GM10266 (cell line): Measurements from ENCODE around the gene WRNIP1.

ENCODE experiments used
- DNase-seq: peaks from one replicate; pipeline ENCODE4 v3.0.0; 2012; ENCODE audit errors: extremely low spot score
- TF ChIP-seq, protein P1 (sequence below): IDR thresholded peaks from 2 replicates; pipeline ENCODE4 v1.5.1; 2012; ENCODE audit warnings: mild to moderate bottlenecking, low read depth; ENCODE audit not compliant: control insufficient read depth, insufficient read depth; ENCODE audit errors: missing control alignments

The WRNIP1 gene

DNA sequence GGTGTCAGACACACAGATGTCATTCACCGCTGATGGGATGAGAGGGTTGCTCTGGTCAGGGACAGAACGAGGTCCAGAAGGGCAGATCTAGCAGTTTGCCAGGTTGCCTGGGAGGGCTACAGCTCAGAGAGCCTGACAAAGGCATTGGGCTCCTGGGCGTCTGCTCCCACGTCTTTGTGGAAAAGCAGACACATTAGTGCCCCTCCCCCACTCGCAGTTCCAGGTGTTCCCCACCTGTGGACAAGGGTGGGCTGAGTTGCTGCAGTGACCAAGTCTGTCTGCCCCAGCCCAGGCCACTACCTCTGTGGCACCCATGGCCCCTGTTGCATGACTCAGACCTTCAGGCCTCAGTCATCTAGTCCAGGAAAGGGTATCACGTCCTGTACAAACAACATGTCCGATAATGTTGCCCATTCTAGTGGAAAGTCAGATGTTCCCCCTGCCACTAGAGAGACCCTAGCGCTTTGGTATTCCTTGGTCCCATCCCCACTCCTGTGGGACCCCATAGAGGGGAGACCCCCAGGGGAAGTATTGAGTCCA lies 37.4 kb downstream of the WRNIP1 start:
- no peak for DNase-seq

GRCh38 chr6:2803731-2804429 lies 38.7 kb downstream of the WRNIP1 start:
- no peak for DNase-seq
- TF ChIP-seq, protein P1, sequence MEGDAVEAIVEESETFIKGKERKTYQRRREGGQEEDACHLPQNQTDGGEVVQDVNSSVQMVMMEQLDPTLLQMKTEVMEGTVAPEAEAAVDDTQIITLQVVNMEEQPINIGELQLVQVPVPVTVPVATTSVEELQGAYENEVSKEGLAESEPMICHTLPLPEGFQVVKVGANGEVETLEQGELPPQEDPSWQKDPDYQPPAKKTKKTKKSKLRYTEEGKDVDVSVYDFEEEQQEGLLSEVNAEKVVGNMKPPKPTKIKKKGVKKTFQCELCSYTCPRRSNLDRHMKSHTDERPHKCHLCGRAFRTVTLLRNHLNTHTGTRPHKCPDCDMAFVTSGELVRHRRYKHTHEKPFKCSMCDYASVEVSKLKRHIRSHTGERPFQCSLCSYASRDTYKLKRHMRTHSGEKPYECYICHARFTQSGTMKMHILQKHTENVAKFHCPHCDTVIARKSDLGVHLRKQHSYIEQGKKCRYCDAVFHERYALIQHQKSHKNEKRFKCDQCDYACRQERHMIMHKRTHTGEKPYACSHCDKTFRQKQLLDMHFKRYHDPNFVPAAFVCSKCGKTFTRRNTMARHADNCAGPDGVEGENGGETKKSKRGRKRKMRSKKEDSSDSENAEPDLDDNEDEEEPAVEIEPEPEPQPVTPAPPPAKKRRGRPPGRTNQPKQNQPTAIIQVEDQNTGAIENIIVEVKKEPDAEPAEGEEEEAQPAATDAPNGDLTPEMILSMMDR: no peak

More for the DNA sequence above, 37.4 kb downstream of the WRNIP1 start:
- TF ChIP-seq, protein P1: no peak

DNA sequence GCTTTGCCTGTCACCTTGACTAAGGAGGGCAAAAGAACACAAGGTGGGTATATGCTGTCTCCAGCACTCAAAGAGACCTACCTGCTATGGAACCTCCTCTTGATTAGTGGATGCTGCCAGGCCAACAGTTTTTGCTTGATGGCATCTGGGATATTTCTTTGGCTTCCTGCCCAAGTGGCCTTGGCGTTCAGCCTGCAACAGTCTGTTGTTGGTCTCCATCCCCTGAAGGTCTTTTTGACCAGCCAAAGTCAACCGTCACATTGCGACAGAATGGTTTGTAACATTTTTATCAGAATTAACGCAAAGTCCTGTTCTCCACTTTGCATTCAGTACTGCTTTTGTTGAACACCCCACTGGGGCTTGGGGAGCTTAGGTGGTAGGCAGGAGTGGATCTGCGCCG lies 39.3 kb downstream of the WRNIP1 start:
- no peak for DNase-seq
- TF ChIP-seq, protein P1: no peak

GRCh38 chr6:2805031-2805430 lies 39.8 kb downstream of the WRNIP1 start:
- TF ChIP-seq, protein P1: no peak
- DNase-seq: no peak

GRCh38 chr6:2806644-2807043 lies 41.5 kb downstream of the WRNIP1 start:
- TF ChIP-seq, protein P1: no peak
- DNase-seq: no peak

GRCh38 chr6:2807342-2808090 lies 42.3 kb downstream of the WRNIP1 start:
- TF ChIP-seq, protein P1: no peak
- no peak for DNase-seq

GRCh38 chr6:2809015-2809414 lies 43.8 kb downstream of the WRNIP1 start:
- no peak for DNase-seq

More at GRCh38 chr6:2809015-2809414, 43.8 kb downstream of the WRNIP1 start:
- TF ChIP-seq, protein P1: no peak
